DOHH2 (cell line): ENCODE results near the gene CPNE5.

Experiments
- H3F3A ChIP-seq: fragments of 200-600 bp; sonication (generic), shearing (Covaris generic); 2 replicates; pipeline ENCODE4 v1.6.0; 2016; ENCODE audit warnings: antibody characterized with exemption, mild to moderate bottlenecking; ENCODE audit not compliant: control insufficient read depth, insufficient read depth
- H3K27ac ChIP-seq: fragments of 200-600 bp; sonication (generic); 2 replicates; pipeline ENCODE4 v1.5.1; 2014; ENCODE audit warnings: low read depth, mild to moderate bottlenecking, low read length, moderate library complexity
- H3K27me3 ChIP-seq: fragments of 200-600 bp; sonication (generic); 2 replicates; pipeline ENCODE4 v1.6.1; 2014; ENCODE audit warnings: mild to moderate bottlenecking, low read length, mixed read lengths; ENCODE audit not compliant: control insufficient read depth
- H3K36me3 ChIP-seq: fragments of 200-600 bp; sonication (generic); 2 replicates; pipeline ENCODE4 v1.6.1; 2014; ENCODE audit warnings: mild to moderate bottlenecking, low read length, moderate library complexity, mixed read lengths; ENCODE audit not compliant: control insufficient read depth
- H3K4me1 ChIP-seq: fragments of 200-600 bp; sonication (generic); 2 replicates; pipeline ENCODE4 v1.6.1; 2014; ENCODE audit warnings: mild to moderate bottlenecking, low read length, mixed read lengths; ENCODE audit not compliant: control insufficient read depth
- H3K4me2 ChIP-seq: fragments of 200-600 bp; sonication (generic); 2 replicates; pipeline ENCODE4 v1.6.0; 2014; ENCODE audit warnings: mild to moderate bottlenecking, low read length, moderate library complexity
- H3K4me3 ChIP-seq: fragments of 200-600 bp; sonication (generic); 2 replicates; pipeline ENCODE4 v1.5.1; 2014; ENCODE audit warnings: mild to moderate bottlenecking, low read length, mixed read lengths
- H3K79me2 ChIP-seq: fragments of 200-600 bp; sonication (generic); 2 replicates; pipeline ENCODE4 v1.6.1; 2014; ENCODE audit warnings: mild to moderate bottlenecking, low read length, mixed read lengths; ENCODE audit not compliant: control insufficient read depth
- H3K9me2 ChIP-seq: fragments of 200-600 bp; sonication (generic); replicated peaks from 2 replicates; pipeline ENCODE4 v1.6.1; 2014; ENCODE audit warnings: mild to moderate bottlenecking, low read length, mixed read lengths; ENCODE audit not compliant: control insufficient read depth
- H3K9me3 ChIP-seq: fragments of 200-600 bp; sonication (generic); 2 replicates; pipeline ENCODE4 v1.6.1; 2014; ENCODE audit warnings: antibody characterized with exemption, low read length, mixed read lengths; ENCODE audit not compliant: control insufficient read depth, insufficient read depth
- H4K20me1 ChIP-seq: fragments of 200-600 bp; sonication (generic); 2 replicates; pipeline ENCODE4 v1.6.0; 2014; ENCODE audit warnings: low read depth, mild to moderate bottlenecking, antibody characterized with exemption, low read length, moderate library complexity; ENCODE audit not compliant: control insufficient read depth, insufficient read depth
- EZH2phosphoT487 ChIP-seq: fragments of 200-600 bp; sonication (generic); IDR thresholded peaks from 2 replicates; pipeline ENCODE4 v1.6.1; 2017; ENCODE audit warnings: borderline replicate concordance, mild to moderate bottlenecking, antibody characterized with exemption, low read length, moderate library complexity, mixed read lengths
- TF ChIP-seq, protein P1 (sequence below): fragments of 200-600 bp; sonication (generic); IDR thresholded peaks from one replicate; pipeline ENCODE4 v1.5.1; 2014; ENCODE audit warnings: antibody characterized with exemption, mild to moderate bottlenecking, low read depth, low read length; ENCODE audit not compliant: poor library complexity, severe bottlenecking

The CPNE5 gene

DNA sequence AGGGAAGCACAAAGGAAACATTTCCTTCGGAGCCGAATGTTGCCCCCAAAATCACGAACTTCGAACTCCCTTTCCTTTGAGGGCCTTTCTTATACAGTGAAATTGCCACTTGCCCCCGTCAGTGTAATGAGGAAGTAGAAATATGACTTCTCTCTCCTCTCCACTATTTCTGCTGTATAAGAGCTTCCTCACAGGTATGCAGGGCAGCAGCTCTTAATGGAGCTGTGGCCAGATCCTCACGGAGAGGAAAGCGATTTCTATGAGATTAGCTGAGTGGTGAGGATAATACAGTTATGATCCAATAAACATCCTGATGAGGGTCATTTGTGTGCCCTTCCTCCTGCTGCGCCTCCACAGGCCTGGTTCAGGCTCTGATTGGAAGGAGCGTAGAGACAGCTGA lies 10.8 kb upstream of the CPNE5 start:
- H3K27ac ChIP-seq, result no peak overlapping the region
- no peak overlapping the region for H3K4me2 ChIP-seq

DNA sequence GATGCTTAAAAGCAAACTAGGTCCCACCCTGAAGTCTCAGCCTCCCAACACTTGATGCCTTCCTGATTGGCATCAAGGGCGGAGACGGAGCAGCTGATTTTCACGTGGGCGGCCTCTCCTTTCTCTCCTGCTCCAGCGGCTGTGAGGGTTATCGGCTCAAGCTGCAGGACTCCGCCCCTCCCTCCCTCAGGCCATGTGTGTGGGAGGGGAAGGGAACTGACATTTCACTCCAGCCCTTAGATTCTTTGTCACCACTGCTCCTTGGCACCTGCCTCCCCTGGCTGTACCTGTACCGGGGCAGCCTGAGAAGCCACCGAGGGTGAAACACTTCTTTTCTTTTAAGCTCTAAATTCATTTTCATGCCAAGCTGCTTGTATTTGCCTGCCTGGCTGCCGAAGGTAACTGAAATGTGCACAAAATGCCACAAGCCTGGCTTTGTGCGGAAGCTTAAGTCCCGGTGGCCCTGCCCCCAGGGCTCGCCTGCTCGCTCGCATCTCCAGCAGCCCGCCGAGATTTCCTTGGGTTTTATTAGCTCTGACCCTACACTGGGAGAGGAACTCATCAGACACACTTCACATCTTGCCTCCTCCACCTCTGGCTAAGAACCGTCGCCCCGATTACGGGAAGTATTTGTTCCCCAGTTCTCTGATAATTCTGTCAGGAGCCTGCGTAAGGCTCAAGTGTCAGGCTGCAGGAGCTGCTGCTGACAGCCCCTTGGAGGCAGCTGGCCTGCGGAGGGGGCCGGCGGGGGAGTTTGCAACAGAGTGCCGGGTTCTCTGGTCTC lies 9.6 kb upstream of the CPNE5 start:
- Histone ChIP-seq H3K27me3 (no peaks in the 10 kb centered on the region), H4K20me1 (no peaks in the 10 kb centered on the region), H3K4me3 (no peak overlapping the region), H3K9me2 (no peaks in the 10 kb centered on the region), H3K4me2 (no peak overlapping the region), H3F3A (no peaks in the 10 kb centered on the region), H3K36me3 (peaks cover 29% of the 10 kb centered on the region), H3K9me3 (no peaks in the 10 kb centered on the region), H3K79me2 (no peaks in the 10 kb centered on the region), H3K4me1 (no peaks in the 10 kb centered on the region), H3K27ac (no peak overlapping the region)
- TF ChIP-seq, protein P1, sequence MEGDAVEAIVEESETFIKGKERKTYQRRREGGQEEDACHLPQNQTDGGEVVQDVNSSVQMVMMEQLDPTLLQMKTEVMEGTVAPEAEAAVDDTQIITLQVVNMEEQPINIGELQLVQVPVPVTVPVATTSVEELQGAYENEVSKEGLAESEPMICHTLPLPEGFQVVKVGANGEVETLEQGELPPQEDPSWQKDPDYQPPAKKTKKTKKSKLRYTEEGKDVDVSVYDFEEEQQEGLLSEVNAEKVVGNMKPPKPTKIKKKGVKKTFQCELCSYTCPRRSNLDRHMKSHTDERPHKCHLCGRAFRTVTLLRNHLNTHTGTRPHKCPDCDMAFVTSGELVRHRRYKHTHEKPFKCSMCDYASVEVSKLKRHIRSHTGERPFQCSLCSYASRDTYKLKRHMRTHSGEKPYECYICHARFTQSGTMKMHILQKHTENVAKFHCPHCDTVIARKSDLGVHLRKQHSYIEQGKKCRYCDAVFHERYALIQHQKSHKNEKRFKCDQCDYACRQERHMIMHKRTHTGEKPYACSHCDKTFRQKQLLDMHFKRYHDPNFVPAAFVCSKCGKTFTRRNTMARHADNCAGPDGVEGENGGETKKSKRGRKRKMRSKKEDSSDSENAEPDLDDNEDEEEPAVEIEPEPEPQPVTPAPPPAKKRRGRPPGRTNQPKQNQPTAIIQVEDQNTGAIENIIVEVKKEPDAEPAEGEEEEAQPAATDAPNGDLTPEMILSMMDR, result no peak
- TF ChIP-seq EZH2phosphoT487, result no peak

More for the DNA sequence above, 10.8 kb upstream of the CPNE5 start:
- H3F3A ChIP-seq, result no peaks in the 10 kb centered on the region
- H3K27me3 ChIP-seq, result no peaks in the 10 kb centered on the region
- TF ChIP-seq, protein P1, result no peak
- TF ChIP-seq EZH2phosphoT487, result no peak
- no peak overlapping the region for H3K4me3 ChIP-seq
- no peaks in the 10 kb centered on the region for H3K9me3 ChIP-seq
- no peaks in the 10 kb centered on the region for H4K20me1 ChIP-seq
- H3K36me3 ChIP-seq, result peaks cover 40% of the 10 kb centered on the region
- H3K79me2 ChIP-seq, result no peaks in the 10 kb centered on the region
- no peaks in the 10 kb centered on the region for H3K4me1 ChIP-seq
- H3K9me2 ChIP-seq, result no peaks in the 10 kb centered on the region

DNA sequence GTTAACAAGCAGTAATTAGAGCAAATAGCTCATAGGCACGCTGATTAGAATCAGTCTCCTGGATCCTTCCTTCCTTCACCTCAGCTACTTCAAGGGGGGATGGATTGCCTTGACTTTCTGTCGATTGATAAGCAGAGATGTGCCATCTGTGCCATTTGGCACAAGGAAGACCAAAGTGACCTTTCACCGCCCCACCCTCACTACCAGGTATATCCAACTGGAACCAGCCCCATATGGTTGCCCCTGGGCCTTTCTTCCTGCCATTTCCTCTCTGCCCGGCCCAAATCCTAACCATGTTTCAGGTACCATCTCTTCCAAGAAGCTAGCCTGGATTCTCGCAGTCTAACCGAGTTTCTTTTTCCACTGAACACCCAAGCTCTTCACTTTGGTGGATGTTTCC lies 8.7 kb upstream of the CPNE5 start:
- Histone ChIP-seq H3K4me2 (no peak overlapping the region), H3K27ac (no peak overlapping the region)

More for the DNA sequence above, 8.7 kb upstream of the CPNE5 start:
- TF ChIP-seq, protein P1, result no peak
- no peak for TF ChIP-seq EZH2phosphoT487
- Histone ChIP-seq H3K4me1 (no peaks in the 10 kb centered on the region), H3F3A (no peaks in the 10 kb centered on the region), H3K79me2 (no peaks in the 10 kb centered on the region), H3K9me3 (no peaks in the 10 kb centered on the region), H4K20me1 (no peaks in the 10 kb centered on the region), H3K36me3 (peaks cover 20% of the 10 kb centered on the region), H3K27me3 (no peaks in the 10 kb centered on the region), H3K4me3 (no peak overlapping the region), H3K9me2 (no peaks in the 10 kb centered on the region)
